Neural crest cell (in vitro differentiated cells): ENCODE data around the gene BGN. TPM values are rescaled to one million over a fixed set of nuclear protein-coding genes. Genes with fewer than 3 reads are reported as not detected.

ENCODE experiments used
- DNase-seq: peaks from one replicate; pipeline ENCODE4 v3.0.0; 2021; ENCODE audit warnings: low read depth, mixed read lengths, low spot score
- H3K27ac Mint-ChIP-seq: one replicate; pipeline ENCODE4 v1.8.0; 2021; ENCODE audit warnings: mild to moderate bottlenecking, mixed read lengths; ENCODE audit not compliant: unreplicated experiment
- H3K27me3 Mint-ChIP-seq: 2 replicates; pipeline ENCODE4 v1.8.0; 2021; ENCODE audit warnings: low read depth, mild to moderate bottlenecking, mixed read lengths
- H3K36me3 Mint-ChIP-seq: 2 replicates; pipeline ENCODE4 v1.8.0; 2021; ENCODE audit warnings: low read depth, mild to moderate bottlenecking, mixed read lengths
- H3K4me1 Mint-ChIP-seq: 2 replicates; pipeline ENCODE4 v1.8.0; 2021; ENCODE audit warnings: mixed read lengths
- H3K4me3 Mint-ChIP-seq: one replicate; pipeline ENCODE4 v1.8.0; 2021; ENCODE audit warnings: mild to moderate bottlenecking, mixed read lengths
- H3K9me3 Mint-ChIP-seq: 2 replicates; pipeline ENCODE4 v1.8.0; 2021; ENCODE audit warnings: mixed read lengths
- CTCF ChIP-seq: fragments of 200-600 bp; sonication (generic); conservative IDR thresholded peaks from 2 replicates; pipeline ENCODE4 v1.5.0; 2021; ENCODE audit warnings: antibody characterized with exemption, mild to moderate bottlenecking
- total RNA-seq: library from RNA; stranded (reverse); gene quantifications from 2 replicates; pipeline ENCODE4 v1.2.1, GENCODE V29; 2021

The BGN gene
- total RNA-seq, 1 donor from 2014 or later = 80.6 TPM

DNA sequence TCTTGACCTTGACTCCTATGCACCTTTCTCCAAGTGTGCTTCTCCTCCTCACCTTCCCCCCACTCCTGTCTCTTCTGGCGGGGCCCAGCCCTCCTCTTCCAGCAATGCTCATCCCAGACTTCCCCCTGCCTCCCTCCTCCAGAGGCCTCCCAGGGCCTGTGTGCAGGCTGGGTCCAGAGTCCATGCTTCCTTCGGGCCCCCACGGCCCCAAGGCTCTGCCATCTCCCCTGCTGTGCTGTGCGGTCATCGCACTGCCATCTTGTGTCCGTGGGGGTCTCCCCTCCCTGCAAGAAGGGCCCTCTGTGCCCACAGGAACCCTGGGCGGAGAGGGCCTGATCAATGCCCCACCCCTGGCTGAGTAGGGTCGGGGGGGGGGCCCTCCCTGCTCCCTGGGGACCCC is 49.9 kb downstream of the BGN start:
- Mint-ChIP-seq H3K27me3 (no peaks in the 10 kb centered on the region), H3K9me3 (no peaks in the 10 kb centered on the region), H3K27ac (no peak overlapping the region), H3K4me1 (no peaks in the 10 kb centered on the region), H3K4me3 (no peak overlapping the region), H3K36me3 (no peaks in the 10 kb centered on the region)
- DNase-seq = no peak
- TF ChIP-seq CTCF = no peak

- DNase-seq = no peak
- Mint-ChIP-seq H3K4me1 (no peaks in the 10 kb centered on the region), H3K27me3 (peaks cover 2% of the 10 kb centered on the region), H3K4me3 (no peak overlapping the region), H3K36me3 (no peaks in the 10 kb centered on the region), H3K27ac (no peak overlapping the region), H3K9me3 (no peaks in the 10 kb centered on the region)
- no peak for TF ChIP-seq CTCF
These were observed 51.6 kb downstream of the BGN start for GRCh38 chrX:153546386-153546785.

GRCh38 chrX:153547195-153547594 is 52.4 kb downstream of the BGN start:
- Mint-ChIP-seq H3K36me3 (no peaks in the 10 kb centered on the region), H3K27me3 (peaks cover 3% of the 10 kb centered on the region), H3K4me1 (no peaks in the 10 kb centered on the region), H3K4me3 (no peak overlapping the region), H3K9me3 (no peaks in the 10 kb centered on the region), H3K27ac (no peak overlapping the region)
- DNase-seq = no peak
- no peak for TF ChIP-seq CTCF

DNA sequence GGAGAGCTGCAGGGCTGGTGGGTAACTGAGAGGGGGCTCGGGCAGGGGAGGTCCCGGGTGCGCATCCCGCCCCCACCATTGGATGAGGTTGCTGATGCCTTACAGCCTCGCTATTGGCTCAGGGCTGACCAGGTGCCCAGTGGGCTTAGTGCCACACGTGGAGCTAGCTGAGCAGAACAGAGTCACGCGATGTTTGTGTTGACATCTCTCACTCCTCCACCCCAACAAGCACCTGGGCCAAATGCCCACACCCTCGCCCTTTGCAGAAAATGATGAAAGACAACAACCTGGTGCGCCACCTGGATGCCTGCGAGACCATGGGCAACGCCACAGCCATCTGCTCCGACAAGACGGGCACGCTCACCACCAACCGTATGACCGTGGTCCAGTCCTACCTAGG is 54.5 kb downstream of the BGN start:
- Mint-ChIP-seq H3K9me3 (no peaks in the 10 kb centered on the region), H3K4me1 (no peaks in the 10 kb centered on the region), H3K27ac (no peak overlapping the region), H3K4me3 (no peak overlapping the region), H3K36me3 (no peaks in the 10 kb centered on the region), H3K27me3 (peaks cover 3% of the 10 kb centered on the region)
- no peak for DNase-seq
- TF ChIP-seq CTCF = no peak

DNA sequence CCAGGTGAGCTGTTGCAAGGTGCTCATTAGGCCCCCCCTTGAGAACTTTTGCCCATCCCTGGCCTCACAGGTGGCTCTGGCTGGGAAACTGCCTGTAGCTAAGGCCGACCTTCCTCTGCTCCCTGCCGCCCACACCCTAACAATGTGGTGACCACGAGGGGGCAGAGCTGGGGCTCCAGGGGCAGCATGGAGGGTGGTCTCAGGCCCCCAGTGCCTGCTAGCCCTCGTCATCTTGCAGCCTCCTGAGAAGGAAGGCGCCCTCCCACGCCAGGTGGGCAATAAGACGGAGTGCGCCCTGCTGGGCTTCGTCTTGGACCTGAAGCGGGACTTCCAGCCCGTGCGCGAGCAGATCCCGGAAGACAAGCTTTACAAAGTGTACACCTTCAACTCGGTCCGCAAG is 55.0 kb downstream of the BGN start:
- H3K27me3 Mint-ChIP-seq = peaks cover 3% of the 10 kb centered on the region
- H3K9me3 Mint-ChIP-seq = no peaks in the 10 kb centered on the region

More for the DNA sequence above, 55.0 kb downstream of the BGN start:
- no peak overlapping the region for H3K27ac Mint-ChIP-seq
- no peaks in the 10 kb centered on the region for H3K36me3 Mint-ChIP-seq
- no peak for TF ChIP-seq CTCF
- H3K4me3 Mint-ChIP-seq = no peak overlapping the region
- DNase-seq = no peak
- H3K4me1 Mint-ChIP-seq = no peaks in the 10 kb centered on the region
